Neural crest cell (in vitro differentiated cells): ENCODE measurements around the gene PTMS. TPM values are rescaled to one million over a fixed set of nuclear protein-coding genes. Genes with fewer than 3 reads are reported as not detected.

Source experiments
- DNase-seq: peaks from one replicate; pipeline ENCODE4 v3.0.0; 2021; ENCODE audit warnings: low read depth, mixed read lengths, low spot score
- H3K27ac Mint-ChIP-seq: one replicate; pipeline ENCODE4 v1.8.0; 2021; ENCODE audit warnings: mild to moderate bottlenecking, mixed read lengths; ENCODE audit not compliant: unreplicated experiment
- H3K27me3 Mint-ChIP-seq: 2 replicates; pipeline ENCODE4 v1.8.0; 2021; ENCODE audit warnings: low read depth, mild to moderate bottlenecking, mixed read lengths
- H3K36me3 Mint-ChIP-seq: 2 replicates; pipeline ENCODE4 v1.8.0; 2021; ENCODE audit warnings: low read depth, mild to moderate bottlenecking, mixed read lengths
- H3K4me1 Mint-ChIP-seq: 2 replicates; pipeline ENCODE4 v1.8.0; 2021; ENCODE audit warnings: mixed read lengths
- H3K4me3 Mint-ChIP-seq: one replicate; pipeline ENCODE4 v1.8.0; 2021; ENCODE audit warnings: mild to moderate bottlenecking, mixed read lengths
- H3K9me3 Mint-ChIP-seq: 2 replicates; pipeline ENCODE4 v1.8.0; 2021; ENCODE audit warnings: mixed read lengths
- CTCF ChIP-seq: fragments of 200-600 bp; sonication (generic); conservative IDR thresholded peaks from 2 replicates; pipeline ENCODE4 v1.5.0; 2021; ENCODE audit warnings: antibody characterized with exemption, mild to moderate bottlenecking
- total RNA-seq: library from RNA; stranded (reverse); gene quantifications from 2 replicates; pipeline ENCODE4 v1.2.1, GENCODE V29; 2021

The PTMS gene
- total RNA-seq, 1 donor from 2014 or later: 669 TPM

- H3K9me3 Mint-ChIP-seq: no peaks in the 10 kb centered on the region
- TF ChIP-seq CTCF: no peak
- peaks cover 3% of the 10 kb centered on the region for H3K36me3 Mint-ChIP-seq
- DNase-seq: no peak
- H3K27ac Mint-ChIP-seq: peak overlapping the region; percentile 78
- H3K27me3 Mint-ChIP-seq: no peaks in the 10 kb centered on the region
- peaks cover 66% of the 10 kb centered on the region for H3K4me1 Mint-ChIP-seq
- peak overlapping the region; percentile 58 for H3K4me3 Mint-ChIP-seq
Measured at GRCh38 chr12:6818645-6819044, 52.5 kb downstream of the PTMS start.

- Mint-ChIP-seq H3K27me3 (no peaks in the 10 kb centered on the region), H3K27ac (peak overlapping the region; percentile 84), H3K9me3 (no peaks in the 10 kb centered on the region), H3K4me3 (peak overlapping the region; percentile 87), H3K4me1 (peaks cover 70% of the 10 kb centered on the region), H3K36me3 (peaks cover 3% of the 10 kb centered on the region)
- no peak for TF ChIP-seq CTCF
- no peak for DNase-seq
Measured at GRCh38 chr12:6819106-6820030, 53.2 kb downstream of the PTMS start.

- DNase-seq: no peak
- peaks cover 6% of the 10 kb centered on the region for H3K36me3 Mint-ChIP-seq
- H3K27me3 Mint-ChIP-seq: peaks cover 2% of the 10 kb centered on the region
- peak overlapping the region; percentile 87 for H3K4me3 Mint-ChIP-seq
- no peak for TF ChIP-seq CTCF
- H3K9me3 Mint-ChIP-seq: no peaks in the 10 kb centered on the region
- H3K4me1 Mint-ChIP-seq: peaks cover 75% of the 10 kb centered on the region
- H3K27ac Mint-ChIP-seq: peak overlapping the region; percentile 98
Measured at GRCh38 chr12:6820166-6820565, 54.0 kb downstream of the PTMS start.

Other genes starting within 250 kb of the PTMS start
- 3,867 and 3,984 TPM in 2 replicates for gene GAPDH, start 231.8 kb upstream of the PTMS start, total RNA-seq
- 27.2 and 28.9 TPM in 2 replicates for gene IFFO1, start 210.3 kb upstream of the PTMS start, total RNA-seq
- gene NOP2, start 198.1 kb upstream of the PTMS start, total RNA-seq: 73.3 and 75.1 TPM in 2 replicates
- gene CHD4, start 159.0 kb upstream of the PTMS start, total RNA-seq: 476 and 492 TPM in 2 replicates
- not detected in 2 replicates for gene LPAR5, start 130.4 kb upstream of the PTMS start, total RNA-seq
- 1.9 and 2.4 TPM in 2 replicates for gene ACRBP, start 118.9 kb upstream of the PTMS start, total RNA-seq
- gene ING4, start 103.2 kb upstream of the PTMS start, total RNA-seq: 37.9 TPM in 2 replicates
- 93.2 and 94.3 TPM in 2 replicates for gene ZNF384, start 77.0 kb upstream of the PTMS start, total RNA-seq
- gene PIANP, start 65.5 kb upstream of the PTMS start, total RNA-seq: 8.6 and 8.7 TPM in 2 replicates
- gene COPS7A, start 42.3 kb upstream of the PTMS start, total RNA-seq: 37.5 and 37.7 TPM in 2 replicates
- gene MLF2, start 13.2 kb upstream of the PTMS start, total RNA-seq: 203 and 217 TPM in 2 replicates
- 4.7 and 4.9 TPM in 2 replicates for gene LAG3, start 6.2 kb downstream of the PTMS start, total RNA-seq
- gene CD4, start 23.2 kb downstream of the PTMS start, total RNA-seq: 3.8 and 4.1 TPM in 2 replicates
- gene GPR162, start 55.5 kb downstream of the PTMS start, total RNA-seq: 16.4 and 17.4 TPM in 2 replicates
- 47.4 and 52.7 TPM in 2 replicates for gene P3H3, start 62.0 kb downstream of the PTMS start, total RNA-seq
- gene GNB3, start 74.6 kb downstream of the PTMS start, total RNA-seq: 21.2 and 22.2 TPM in 2 replicates
- gene CDCA3, start 84.9 kb downstream of the PTMS start, total RNA-seq: 67.9 and 71.7 TPM in 2 replicates
- gene USP5, start 85.8 kb downstream of the PTMS start, total RNA-seq: 172 and 173 TPM in 2 replicates
- 685 and 713 TPM in 2 replicates for gene TPI1, start 101.2 kb downstream of the PTMS start, total RNA-seq
- gene SPSB2, start 106.9 kb downstream of the PTMS start, total RNA-seq: 6.2 and 7.0 TPM in 2 replicates
- 4.8 and 5.2 TPM in 2 replicates for gene LRRC23, start 138.5 kb downstream of the PTMS start, total RNA-seq
- 67.5 and 68.4 TPM in 2 replicates for gene ENO2, start 148.2 kb downstream of the PTMS start, total RNA-seq
- 118 and 122 TPM in 2 replicates for gene ATN1, start 161.6 kb downstream of the PTMS start, total RNA-seq
- gene RNU7-1, start 177.5 kb downstream of the PTMS start, total RNA-seq: not detected in 2 replicates
- 293 and 298 TPM in 2 replicates for gene C12orf57, start 177.7 kb downstream of the PTMS start, total RNA-seq
- gene PTPN6, start 185.0 kb downstream of the PTMS start, total RNA-seq: 0.73 and 1.1 TPM in 2 replicates
- 330 and 335 TPM in 2 replicates for gene PHB2, start 204.3 kb downstream of the PTMS start, total RNA-seq
- gene EMG1, start 204.6 kb downstream of the PTMS start, total RNA-seq: 57.5 and 65.5 TPM in 2 replicates